ENCODE measurements around the gene CDK2AP2.

The CDK2AP2 gene

GRCh38 chr11:67541198-67541597, 33.2 kb upstream of the CDK2AP2 start:
- Histone ChIP-seq H3K4me2 (ENCODE audit: low read length) (no peak overlapping the region), H3K9me3 (ENCODE audit: control insufficient read depth, insufficient read depth, low read length) (0 out of 2 replicates have a peak, but pooled peaks cover 2% of the 10 kb centered on the region), H3K9me2 (replicated peaks; ENCODE audit: control insufficient read depth, low read length) (no peaks in the 10 kb centered on the region), H3K4me3 (ENCODE audit: low read length) (no peak overlapping the region), H3F3A (ENCODE audit: control insufficient read depth, insufficient read depth) (no peaks in the 10 kb centered on the region), H3K36me3 (ENCODE audit: control insufficient read depth, low read length) (no peaks in the 10 kb centered on the region), H3K79me2 (ENCODE audit: control insufficient read depth, low read length) (no peaks in the 10 kb centered on the region), H3K4me1 (ENCODE audit: control insufficient read depth, low read length) (no peaks in the 10 kb centered on the region), H3K27me3 (ENCODE audit: control insufficient read depth, low read length) (peaks cover 3% of the 10 kb centered on the region; the same call in 1 of the 2 replicates), H3K27ac (ENCODE audit: low read depth, low read length) (no peak overlapping the region), H4K20me1 (ENCODE audit: control insufficient read depth, insufficient read depth, low read depth, low read length) (no peaks in the 10 kb centered on the region)
- no peak for TF ChIP-seq CTCF (IDR thresholded peaks at IDR 0.05; ENCODE audit: low read depth, low read length, poor library complexity, severe bottlenecking)
- no peak for TF ChIP-seq EZH2phosphoT487 (IDR thresholded peaks at IDR 0.05; ENCODE audit: borderline replicate concordance, low read length)

- H3F3A ChIP-seq (ENCODE audit: control insufficient read depth, insufficient read depth), result no peaks in the 10 kb centered on the region
- H3K27me3 ChIP-seq (ENCODE audit: control insufficient read depth, low read length), result no peaks in the 10 kb centered on the region; the same call in 1 of the 2 replicates
- H3K9me3 ChIP-seq (ENCODE audit: control insufficient read depth, insufficient read depth, low read length), result peaks cover 11% of the 10 kb centered on the region
- no peak for TF ChIP-seq CTCF (IDR thresholded peaks at IDR 0.05; ENCODE audit: low read depth, low read length, poor library complexity, severe bottlenecking)
- TF ChIP-seq EZH2phosphoT487 (IDR thresholded peaks at IDR 0.05; ENCODE audit: borderline replicate concordance, low read length), result no peak
- H3K36me3 ChIP-seq (ENCODE audit: control insufficient read depth, low read length), result no peaks in the 10 kb centered on the region
- no peaks in the 10 kb centered on the region for H3K79me2 ChIP-seq (ENCODE audit: control insufficient read depth, low read length)
- no peak overlapping the region for H3K4me2 ChIP-seq (ENCODE audit: low read length)
- H3K9me2 ChIP-seq (replicated peaks; ENCODE audit: control insufficient read depth, low read length), result no peaks in the 10 kb centered on the region
- H3K4me3 ChIP-seq (ENCODE audit: low read length), result no peak overlapping the region
- H3K27ac ChIP-seq (ENCODE audit: low read depth, low read length), result no peak overlapping the region
- H3K4me1 ChIP-seq (ENCODE audit: control insufficient read depth, low read length), result no peaks in the 10 kb centered on the region
- no peaks in the 10 kb centered on the region for H4K20me1 ChIP-seq (ENCODE audit: control insufficient read depth, insufficient read depth, low read depth, low read length)
These were observed 31.6 kb upstream of the CDK2AP2 start for GRCh38 chr11:67539550-67539949.

- peaks cover 14% of the 10 kb centered on the region for H3K9me3 ChIP-seq (ENCODE audit: control insufficient read depth, insufficient read depth, low read length)
- H3K4me2 ChIP-seq (ENCODE audit: low read length), result no peak overlapping the region
- no peaks in the 10 kb centered on the region for H3K9me2 ChIP-seq (replicated peaks; ENCODE audit: control insufficient read depth, low read length)
- no peaks in the 10 kb centered on the region for H3K36me3 ChIP-seq (ENCODE audit: control insufficient read depth, low read length)
- no peak overlapping the region for H3K27ac ChIP-seq (ENCODE audit: low read depth, low read length)
- H3F3A ChIP-seq (ENCODE audit: control insufficient read depth, insufficient read depth), result no peaks in the 10 kb centered on the region
- TF ChIP-seq EZH2phosphoT487 (IDR thresholded peaks at IDR 0.05; ENCODE audit: borderline replicate concordance, low read length), result no peak
- TF ChIP-seq CTCF (IDR thresholded peaks at IDR 0.05; ENCODE audit: low read depth, low read length, poor library complexity, severe bottlenecking), result no peak
- no peaks in the 10 kb centered on the region for H3K79me2 ChIP-seq (ENCODE audit: control insufficient read depth, low read length)
- no peaks in the 10 kb centered on the region for H3K4me1 ChIP-seq (ENCODE audit: control insufficient read depth, low read length)
- no peak overlapping the region for H3K4me3 ChIP-seq (ENCODE audit: low read length)
- no peaks in the 10 kb centered on the region; the same call in 1 of the 2 replicates for H3K27me3 ChIP-seq (ENCODE audit: control insufficient read depth, low read length)
- no peaks in the 10 kb centered on the region for H4K20me1 ChIP-seq (ENCODE audit: control insufficient read depth, insufficient read depth, low read depth, low read length)
These were observed 31.0 kb upstream of the CDK2AP2 start for GRCh38 chr11:67538823-67539505.
